ENCODE measurements around the gene ENO2.

Gene ENO2

GRCh38 chr12:6912164-6912935, 2.0 kb upstream of the ENO2 start:
- no peak overlapping the region for H3K27ac ChIP-seq (ENCODE audit: low read depth, low read length)

GRCh38 chr12:6914947-6915788, 788 bp downstream of the ENO2 start:
- Histone ChIP-seq H3K27me3 (ENCODE audit: control insufficient read depth in 5 of 5, insufficient read depth in 4 of 5, low read length in 5 of 5) (peaks cover 14 to 40% (median 35%) of the 10 kb centered on the region in 5 donors), H3K9ac (ENCODE audit: low read length in 5 of 5) (peak overlapping the region in 3 of 5 donors; percentile 43 to 54 (median 51)), H3K4me3 (ENCODE audit: low read depth in 1 of 5, low read length in 5 of 5) (peak overlapping the region; percentile 64 to 70 (median 68)), H3K36me3 (ENCODE audit: control insufficient read depth in 5 of 5, insufficient read depth in 5 of 5, low read length in 5 of 5) (peaks cover 0 to 5% (median 0%) of the 10 kb centered on the region in 5 donors), H3K9me3 (ENCODE audit: control insufficient read depth in 5 of 5, low read length in 5 of 5) (no peaks in the 10 kb centered on the region), H3K27ac (ENCODE audit: low read depth, low read length) (no peak overlapping the region), H3K4me1 (ENCODE audit: control insufficient read depth in 5 of 5, insufficient read depth in 5 of 5, low read length in 5 of 5) (peaks cover 0 to 18% (median 14%) of the 10 kb centered on the region in 5 donors)

More at GRCh38 chr12:6912164-6912935, 2.0 kb upstream of the ENO2 start:
- Histone ChIP-seq H3K27me3 (ENCODE audit: control insufficient read depth in 5 of 5, insufficient read depth in 4 of 5, low read length in 5 of 5) (peaks cover 14 to 40% (median 35%) of the 10 kb centered on the region in 5 donors), H3K9me3 (ENCODE audit: control insufficient read depth in 5 of 5, low read length in 5 of 5) (no peaks in the 10 kb centered on the region), H3K9ac (ENCODE audit: low read length in 5 of 5) (no peak overlapping the region), H3K4me1 (ENCODE audit: control insufficient read depth in 5 of 5, insufficient read depth in 5 of 5, low read length in 5 of 5) (peaks cover 0 to 18% (median 14%) of the 10 kb centered on the region in 5 donors), H3K36me3 (ENCODE audit: control insufficient read depth in 5 of 5, insufficient read depth in 5 of 5, low read length in 5 of 5) (peaks cover 0 to 9% (median 0%) of the 10 kb centered on the region in 5 donors), H3K4me3 (ENCODE audit: low read depth in 1 of 5, low read length in 5 of 5) (no peak overlapping the region)

- Histone ChIP-seq H3K27me3 (ENCODE audit: control insufficient read depth in 5 of 5, insufficient read depth in 4 of 5, low read length in 5 of 5) (peaks cover 14 to 40% (median 35%) of the 10 kb centered on the region in 5 donors), H3K9ac (ENCODE audit: low read length in 5 of 5) (no peak overlapping the region), H3K4me3 (ENCODE audit: low read depth in 1 of 5, low read length in 5 of 5) (no peak overlapping the region), H3K36me3 (ENCODE audit: control insufficient read depth in 5 of 5, insufficient read depth in 5 of 5, low read length in 5 of 5) (peaks cover 0 to 5% (median 0%) of the 10 kb centered on the region in 5 donors), H3K27ac (ENCODE audit: low read depth, low read length) (no peak overlapping the region), H3K4me1 (ENCODE audit: control insufficient read depth in 5 of 5, insufficient read depth in 5 of 5, low read length in 5 of 5) (peaks cover 0 to 18% (median 14%) of the 10 kb centered on the region in 5 donors), H3K9me3 (ENCODE audit: control insufficient read depth in 5 of 5, low read length in 5 of 5) (no peaks in the 10 kb centered on the region)
Measured at GRCh38 chr12:6915789-6916285, 1.5 kb downstream of the ENO2 start.

GRCh38 chr12:6916426-6917200, 2.2 kb downstream of the ENO2 start:
- peaks cover 0 to 7% (median 0%) of the 10 kb centered on the region in 5 donors for H3K36me3 ChIP-seq (ENCODE audit: control insufficient read depth in 5 of 5, insufficient read depth in 5 of 5, low read length in 5 of 5)
- H3K9me3 ChIP-seq (ENCODE audit: control insufficient read depth in 5 of 5, low read length in 5 of 5): no peaks in the 10 kb centered on the region
- peaks cover 0 to 18% (median 14%) of the 10 kb centered on the region in 5 donors for H3K4me1 ChIP-seq (ENCODE audit: control insufficient read depth in 5 of 5, insufficient read depth in 5 of 5, low read length in 5 of 5)
- H3K27me3 ChIP-seq (ENCODE audit: control insufficient read depth in 5 of 5, insufficient read depth in 4 of 5, low read length in 5 of 5): peaks cover 14 to 38% (median 35%) of the 10 kb centered on the region in 5 donors
- H3K4me3 ChIP-seq (ENCODE audit: low read depth in 1 of 5, low read length in 5 of 5): no peak overlapping the region
- no peak overlapping the region for H3K9ac ChIP-seq (ENCODE audit: low read length in 5 of 5)
- no peak overlapping the region for H3K27ac ChIP-seq (ENCODE audit: low read depth, low read length)

DNA sequence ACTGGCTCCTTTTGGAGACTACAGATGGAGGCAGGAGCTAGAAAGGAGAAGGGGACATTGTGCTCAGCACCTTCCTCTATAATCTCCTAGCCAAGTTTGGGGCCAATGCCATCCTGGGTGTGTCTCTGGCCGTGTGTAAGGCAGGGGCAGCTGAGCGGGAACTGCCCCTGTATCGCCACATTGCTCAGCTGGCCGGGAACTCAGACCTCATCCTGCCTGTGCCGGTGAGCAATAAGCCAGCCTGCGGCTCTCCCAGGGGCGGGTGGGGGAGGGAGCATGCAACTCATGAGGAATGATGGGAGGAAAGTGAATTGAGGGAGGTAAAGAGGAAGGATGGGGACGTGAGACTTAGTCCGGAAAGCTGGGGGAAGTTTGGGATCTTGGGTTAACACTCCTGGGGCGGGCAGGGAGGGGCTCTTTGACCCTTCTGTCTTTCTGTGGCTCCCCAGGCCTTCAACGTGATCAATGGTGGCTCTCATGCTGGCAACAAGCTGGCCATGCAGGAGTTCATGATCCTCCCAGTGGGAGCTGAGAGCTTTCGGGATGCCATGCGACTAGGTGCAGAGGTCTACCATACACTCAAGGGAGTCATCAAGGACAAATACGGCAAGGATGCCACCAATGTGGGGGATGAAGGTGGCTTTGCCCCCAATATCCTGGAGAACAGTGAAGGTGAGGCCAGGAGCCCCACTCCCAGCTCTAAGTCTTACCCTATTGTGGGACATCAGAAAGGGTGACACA, 3.3 kb downstream of the ENO2 start:
- H3K4me1 ChIP-seq (ENCODE audit: control insufficient read depth in 5 of 5, insufficient read depth in 5 of 5, low read length in 5 of 5): peaks cover 0 to 23% (median 14%) of the 10 kb centered on the region in 5 donors
- H3K36me3 ChIP-seq (ENCODE audit: control insufficient read depth in 5 of 5, insufficient read depth in 5 of 5, low read length in 5 of 5): peaks cover 0 to 7% (median 0%) of the 10 kb centered on the region in 5 donors
- peaks cover 14 to 33% (median 32%) of the 10 kb centered on the region in 5 donors for H3K27me3 ChIP-seq (ENCODE audit: control insufficient read depth in 5 of 5, insufficient read depth in 4 of 5, low read length in 5 of 5)
- H3K9me3 ChIP-seq (ENCODE audit: control insufficient read depth in 5 of 5, low read length in 5 of 5): no peaks in the 10 kb centered on the region
- no peak overlapping the region for H3K9ac ChIP-seq (ENCODE audit: low read length in 5 of 5)
- no peak overlapping the region for H3K4me3 ChIP-seq (ENCODE audit: low read depth in 1 of 5, low read length in 5 of 5)
- no peak overlapping the region for H3K27ac ChIP-seq (ENCODE audit: low read depth, low read length)

GRCh38 chr12:6919588-6919987, 5.2 kb downstream of the ENO2 start:
- Histone ChIP-seq H3K4me1 (ENCODE audit: control insufficient read depth in 5 of 5, insufficient read depth in 5 of 5, low read length in 5 of 5) (peaks cover 3 to 31% (median 16%) of the 10 kb centered on the region in 5 donors), H3K27me3 (ENCODE audit: control insufficient read depth in 5 of 5, insufficient read depth in 4 of 5, low read length in 5 of 5) (peaks cover 9 to 21% (median 19%) of the 10 kb centered on the region in 5 donors), H3K9me3 (ENCODE audit: control insufficient read depth in 5 of 5, low read length in 5 of 5) (no peaks in the 10 kb centered on the region), H3K27ac (ENCODE audit: low read depth, low read length) (no peak overlapping the region), H3K36me3 (ENCODE audit: control insufficient read depth in 5 of 5, insufficient read depth in 5 of 5, low read length in 5 of 5) (peaks cover 0 to 7% (median 0%) of the 10 kb centered on the region in 5 donors), H3K9ac (ENCODE audit: low read length in 5 of 5) (no peak overlapping the region), H3K4me3 (ENCODE audit: low read depth in 1 of 5, low read length in 5 of 5) (no peak overlapping the region)

GRCh38 chr12:6921539-6921938, 7.2 kb downstream of the ENO2 start:
- peaks cover 9 to 42% (median 29%) of the 10 kb centered on the region in 5 donors for H3K4me1 ChIP-seq (ENCODE audit: control insufficient read depth in 5 of 5, insufficient read depth in 5 of 5, low read length in 5 of 5)
- no peak overlapping the region for H3K4me3 ChIP-seq (ENCODE audit: low read depth in 1 of 5, low read length in 5 of 5)
- H3K9me3 ChIP-seq (ENCODE audit: control insufficient read depth in 5 of 5, low read length in 5 of 5): no peaks in the 10 kb centered on the region
- no peak overlapping the region for H3K27ac ChIP-seq (ENCODE audit: low read depth, low read length)
- peaks cover 0 to 7% (median 0%) of the 10 kb centered on the region in 5 donors for H3K36me3 ChIP-seq (ENCODE audit: control insufficient read depth in 5 of 5, insufficient read depth in 5 of 5, low read length in 5 of 5)
- no peak overlapping the region for H3K9ac ChIP-seq (ENCODE audit: low read length in 5 of 5)
- peaks cover 0 to 6% (median 3%) of the 10 kb centered on the region in 5 donors for H3K27me3 ChIP-seq (ENCODE audit: control insufficient read depth in 5 of 5, insufficient read depth in 4 of 5, low read length in 5 of 5)

DNA sequence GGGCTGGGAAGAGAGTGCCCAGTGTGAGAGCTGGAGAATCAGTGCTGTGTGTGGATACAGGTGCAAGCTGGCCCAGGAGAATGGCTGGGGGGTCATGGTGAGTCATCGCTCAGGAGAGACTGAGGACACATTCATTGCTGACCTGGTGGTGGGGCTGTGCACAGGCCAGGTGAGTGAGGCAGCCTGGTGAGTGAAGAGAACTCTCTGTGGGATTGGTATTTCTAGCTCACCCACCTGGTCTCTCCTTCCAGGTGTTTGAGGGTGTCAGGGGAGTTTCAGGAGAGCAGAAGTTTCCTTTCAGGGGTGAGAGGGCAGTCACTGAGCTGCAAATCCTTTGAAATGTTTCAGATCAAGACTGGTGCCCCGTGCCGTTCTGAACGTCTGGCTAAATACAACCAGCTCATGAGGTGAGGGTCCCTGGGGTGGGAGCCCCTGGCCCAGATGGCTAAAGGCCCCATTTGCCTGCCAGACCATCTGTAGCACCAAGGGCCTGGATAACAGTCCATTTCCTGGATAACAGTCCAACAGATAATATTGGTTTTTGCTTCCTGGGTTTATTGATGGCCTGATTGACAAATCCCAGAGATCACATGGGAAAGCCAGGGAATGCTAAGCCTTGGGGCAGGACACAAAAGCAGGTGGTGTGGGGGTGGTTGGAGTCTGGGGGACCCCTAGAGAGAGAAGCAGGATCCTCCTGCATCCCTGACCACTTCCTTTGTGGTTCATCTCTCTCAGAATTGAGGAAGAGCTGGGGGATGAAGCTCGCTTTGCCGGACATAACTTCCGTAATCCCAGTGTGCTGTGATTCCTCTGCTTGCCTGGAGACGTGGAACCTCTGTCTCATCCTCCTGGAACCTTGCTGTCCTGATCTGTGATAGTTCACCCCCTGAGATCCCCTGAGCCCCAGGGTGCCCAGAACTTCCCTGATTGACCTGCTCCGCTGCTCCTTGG, 7.9 kb downstream of the ENO2 start:
- H3K9ac ChIP-seq (ENCODE audit: low read length in 5 of 5): no peak overlapping the region
- no peaks in the 10 kb centered on the region for H3K9me3 ChIP-seq (ENCODE audit: control insufficient read depth in 5 of 5, low read length in 5 of 5)
- no peak overlapping the region for H3K27ac ChIP-seq (ENCODE audit: low read depth, low read length)
- peak overlapping the region in 2 of 5 donors; percentile 22 to 36 for H3K4me3 ChIP-seq (ENCODE audit: low read depth in 1 of 5, low read length in 5 of 5)
- H3K27me3 ChIP-seq (ENCODE audit: control insufficient read depth in 5 of 5, insufficient read depth in 4 of 5, low read length in 5 of 5): peaks cover 0 to 4% (median 0%) of the 10 kb centered on the region in 5 donors
- peaks cover 0 to 5% (median 0%) of the 10 kb centered on the region in 5 donors for H3K36me3 ChIP-seq (ENCODE audit: control insufficient read depth in 5 of 5, insufficient read depth in 5 of 5, low read length in 5 of 5)
- peaks cover 9 to 49% (median 36%) of the 10 kb centered on the region in 5 donors for H3K4me1 ChIP-seq (ENCODE audit: control insufficient read depth in 5 of 5, insufficient read depth in 5 of 5, low read length in 5 of 5)
